RWPE1 (cell line): ENCODE measurements around the gene BCAR3.
A peak's percentile ranks its signal among the peaks of the same experiment; 100 is the strongest.

Source experiments
- CTCF ChIA-PET: fragments of 350-600 bp; sonication (Branson Sonifier 250); formaldehyde crosslinking; extraction: SDS; loops from one replicate; lab custom pipeline; 2021; lab: Yijun Ruan, JAX
- POLR2A ChIA-PET: fragments of 400-600 bp; formaldehyde crosslinking; extraction: SDS; loops from one replicate; lab custom pipeline; 2020; ENCODE audit warnings: antibody characterized with exemption; ENCODE audit not compliant: low non-redundant PET; lab: Yijun Ruan, JAX
- DNase-seq: peaks from one replicate; pipeline ENCODE4 v3.0.0; 2012; ENCODE audit warnings: low spot score
- H3K27ac ChIP-seq: fragments of 450-650 bp; 2 replicates; pipeline ENCODE4 v1.5.1; 2017
- CTCF ChIP-seq: fragments of 450-650 bp; conservative IDR thresholded peaks from 2 replicates; pipeline ENCODE4 v1.5.1; 2017; ENCODE audit warnings: low read depth, mild to moderate bottlenecking

The BCAR3 gene

GRCh38 chr1:93679546-93679945 lies 2.1 kb downstream of the BCAR3 start:
- H3K27ac ChIP-seq = no peak overlapping the region
- no peak for DNase-seq
- ChIA-PET CTCF (no interaction called here), POLR2A (no interaction called here)
- TF ChIP-seq CTCF = no peak

GRCh38 chr1:93678946-93679480 lies 2.6 kb downstream of the BCAR3 start:
- CTCF ChIA-PET = interaction anchor here (0.6 to 0.7 kb wide), 3 partner anchors 49 to 283 kb away, joined by 3 to 8 read pairs (median 4); no protein-coding TSS in a partner anchor
- no peak overlapping the region for H3K27ac ChIP-seq
- POLR2A ChIA-PET = interaction anchor here (0.6 to 0.8 kb wide), 2 partner anchors 89 to 138 kb away, joined by 4 to 5 read pairs; no protein-coding TSS in a partner anchor
- TF ChIP-seq CTCF = no peak
- DNase-seq = no peak

- ChIA-PET POLR2A (interaction anchor here (0.6 to 0.8 kb wide), 2 partner anchors 90 to 139 kb away, joined by 4 to 5 read pairs; no protein-coding TSS in a partner anchor), CTCF (interaction anchor here (0.6 to 1.2 kb wide), 5 partner anchors 14 to 282 kb away, joined by 3 to 11 read pairs (median 4); no protein-coding TSS in a partner anchor)
- no peak for TF ChIP-seq CTCF
- DNase-seq = no peak
- H3K27ac ChIP-seq = no peak overlapping the region
These were observed 3.1 kb downstream of the BCAR3 start for GRCh38 chr1:93678491-93678890.

- no peak for DNase-seq
- TF ChIP-seq CTCF = no peak
- CTCF ChIA-PET = interaction anchor here (1.0 to 1.2 kb wide), 2 partner anchors 14 to 136 kb away, joined by 3 to 11 read pairs; no protein-coding TSS in a partner anchor
- peak overlapping the region; percentile 67 for H3K27ac ChIP-seq
- POLR2A ChIA-PET = no interaction called here
These were observed 3.9 kb downstream of the BCAR3 start for GRCh38 chr1:93677729-93678128.

GRCh38 chr1:93676427-93676826 lies 5.2 kb downstream of the BCAR3 start:
- H3K27ac ChIP-seq = peak overlapping the region; percentile 74
- ChIA-PET POLR2A (no interaction called here), CTCF (interaction anchor here (0.6 kb wide), 1 partner anchor 19 kb away, joined by 8 read pairs; no protein-coding TSS in a partner anchor)
- TF ChIP-seq CTCF = no peak
- DNase-seq = no peak

GRCh38 chr1:93675931-93676330 lies 5.7 kb downstream of the BCAR3 start:
- TF ChIP-seq CTCF = no peak
- peak overlapping the region; percentile 74 for H3K27ac ChIP-seq
- no peak for DNase-seq
- ChIA-PET POLR2A (no interaction called here), CTCF (interaction anchor here (0.6 kb wide), 1 partner anchor 18 kb away, joined by 8 read pairs; no protein-coding TSS in a partner anchor)
